ENCODE results near the gene IST1.

- TF ChIP-seq POLR2A (IDR thresholded peaks at IDR 0.05) (no peak), CTCF (IDR thresholded peaks at IDR 0.05) (no peak)
Measured at GRCh38 chr16:71920658-71921057, 25.3 kb downstream of the IST1 start.

Data from thyroid gland (tissue), 4 donors.